ENCODE measurements around the gene FAM114A1. TPM values are rescaled to one million over a fixed set of nuclear protein-coding genes. Genes with fewer than 3 reads are reported as not detected.

Gene FAM114A1
- total RNA-seq, 3 donors from 2014 or later (not counting 1 experiment from before 2014, with no cell fraction given) = 0.31 to 0.70 TPM; not detected in 1

DNA sequence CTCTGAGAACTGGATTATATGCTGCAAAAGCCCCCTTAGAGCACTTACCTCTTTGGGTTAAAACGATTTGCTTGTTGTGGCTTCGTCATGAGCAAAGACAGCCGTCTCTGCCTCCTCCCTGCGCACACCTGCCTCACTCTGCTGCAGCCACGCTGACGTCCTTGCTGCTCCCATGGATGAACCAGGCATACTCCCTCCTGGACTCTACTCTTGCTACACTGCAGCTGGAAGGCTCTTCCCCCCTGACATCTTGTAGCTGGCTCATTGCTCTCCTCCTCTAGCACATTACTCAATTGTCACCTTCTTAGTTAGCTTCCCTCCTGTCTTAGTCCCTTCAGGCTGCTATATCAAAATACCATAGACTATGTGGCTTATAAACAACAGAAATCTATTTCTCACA lies 59.3 kb downstream of the FAM114A1 start:
- H3K27ac ChIP-seq (ENCODE audit: low read length) = no peak overlapping the region
- no peak for TF ChIP-seq CTCF (IDR thresholded peaks at IDR 0.05)
- Mint-ChIP-seq H3K27me3 (ENCODE audit: low read depth in 2 of 2) (peaks cover 0 to 7% of the 10 kb centered on the region in 2 donors), H3K9me3 (no peaks in the 10 kb centered on the region), H3K4me1 (no peaks in the 10 kb centered on the region), H3K27ac (no peak overlapping the region), H3K4me3 (no peak overlapping the region), H3K36me3 (no peaks in the 10 kb centered on the region)
- H3K36me3 ChIP-seq (ENCODE audit: control insufficient read depth, insufficient read depth, low read length) = no peaks in the 10 kb centered on the region
- H3K9me3 ChIP-seq (ENCODE audit: control insufficient read depth, insufficient read depth, low read length) = no peaks in the 10 kb centered on the region
- ATAC-seq (no peak), DNase-seq (no peak)
- intact Hi-C loops (cut with micrococcal nuclease) = no loop called here
- H3K4me3 ChIP-seq (ENCODE audit: low read length) = no peak overlapping the region
- 92% methylated on average over 6 of the region's 6 CpGs for WGBS (ENCODE audit: insufficient coverage)
- no peaks in the 10 kb centered on the region for H3K27me3 ChIP-seq (ENCODE audit: control insufficient read depth, insufficient read depth, low read length)
- H3K4me1 ChIP-seq (ENCODE audit: control insufficient read depth, insufficient read depth, low read length) = no peaks in the 10 kb centered on the region

DNA sequence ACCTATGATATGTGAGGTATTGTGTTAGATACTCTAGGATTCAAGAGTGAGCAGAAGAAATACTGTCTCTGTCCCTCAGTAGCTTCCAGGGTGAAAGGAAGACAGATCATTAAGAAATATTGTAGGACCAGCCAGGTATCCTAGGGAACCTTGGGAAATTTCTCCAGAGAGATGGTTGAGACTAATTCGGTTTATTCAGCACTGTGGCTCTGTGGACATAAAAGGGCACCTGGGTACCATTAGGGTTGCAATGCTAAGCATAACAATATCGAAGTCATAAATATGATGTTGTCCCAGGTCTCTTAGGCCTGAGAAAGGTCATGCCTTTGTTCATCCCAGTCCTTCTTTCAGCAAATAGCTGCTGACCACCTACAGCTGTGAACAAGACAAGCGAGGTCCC lies 61.0 kb downstream of the FAM114A1 start:
- H3K4me3 Mint-ChIP-seq = no peak overlapping the region
- ATAC-seq (no peak), DNase-seq (no peak)
- Histone ChIP-seq H3K9me3 (ENCODE audit: control insufficient read depth, insufficient read depth, low read length) (no peaks in the 10 kb centered on the region), H3K36me3 (ENCODE audit: control insufficient read depth, insufficient read depth, low read length) (no peaks in the 10 kb centered on the region), H3K27ac (ENCODE audit: low read length) (no peak overlapping the region), H3K4me1 (ENCODE audit: control insufficient read depth, insufficient read depth, low read length) (no peaks in the 10 kb centered on the region), H3K4me3 (ENCODE audit: low read length) (no peak overlapping the region), H3K27me3 (ENCODE audit: control insufficient read depth, insufficient read depth, low read length) (no peaks in the 10 kb centered on the region)
- no peaks in the 10 kb centered on the region for H3K4me1 Mint-ChIP-seq
- H3K27me3 Mint-ChIP-seq (ENCODE audit: low read depth in 2 of 2) = peaks cover 0 to 7% of the 10 kb centered on the region in 2 donors
- H3K9me3 Mint-ChIP-seq = no peaks in the 10 kb centered on the region
- WGBS (ENCODE audit: insufficient coverage) = 88% methylated on average over 3 of the region's 3 CpGs
- no peak overlapping the region for H3K27ac Mint-ChIP-seq
- TF ChIP-seq CTCF (IDR thresholded peaks at IDR 0.05) = no peak
- intact Hi-C loops (cut with micrococcal nuclease) = no loop called here
- H3K36me3 Mint-ChIP-seq = no peaks in the 10 kb centered on the region

- DNase-seq = no peak
- ATAC-seq = no peak
- no peaks in the 10 kb centered on the region for H3K4me1 Mint-ChIP-seq
- H3K4me3 ChIP-seq (ENCODE audit: low read length) = no peak overlapping the region
- no peaks in the 10 kb centered on the region for H3K36me3 Mint-ChIP-seq
- no peak overlapping the region for H3K27ac ChIP-seq (ENCODE audit: low read length)
- H3K27ac Mint-ChIP-seq = no peak overlapping the region
- no peaks in the 10 kb centered on the region for H3K9me3 ChIP-seq (ENCODE audit: control insufficient read depth, insufficient read depth, low read length)
- no peaks in the 10 kb centered on the region for H3K4me1 ChIP-seq (ENCODE audit: control insufficient read depth, insufficient read depth, low read length)
- H3K9me3 Mint-ChIP-seq = no peaks in the 10 kb centered on the region
- H3K27me3 ChIP-seq (ENCODE audit: control insufficient read depth, insufficient read depth, low read length) = no peaks in the 10 kb centered on the region
- H3K36me3 ChIP-seq (ENCODE audit: control insufficient read depth, insufficient read depth, low read length) = no peaks in the 10 kb centered on the region
- intact Hi-C loops (cut with micrococcal nuclease) = no loop called here
- H3K4me3 Mint-ChIP-seq = no peak overlapping the region
- 92% methylated on average over 9 of the region's 9 CpGs for WGBS (ENCODE audit: insufficient coverage)
- peaks cover 0 to 7% of the 10 kb centered on the region in 2 donors for H3K27me3 Mint-ChIP-seq (ENCODE audit: low read depth in 2 of 2)
- no peak for TF ChIP-seq CTCF (IDR thresholded peaks at IDR 0.05)
These were observed 61.4 kb downstream of the FAM114A1 start for GRCh38 chr4:38928974-38929373.

DNA sequence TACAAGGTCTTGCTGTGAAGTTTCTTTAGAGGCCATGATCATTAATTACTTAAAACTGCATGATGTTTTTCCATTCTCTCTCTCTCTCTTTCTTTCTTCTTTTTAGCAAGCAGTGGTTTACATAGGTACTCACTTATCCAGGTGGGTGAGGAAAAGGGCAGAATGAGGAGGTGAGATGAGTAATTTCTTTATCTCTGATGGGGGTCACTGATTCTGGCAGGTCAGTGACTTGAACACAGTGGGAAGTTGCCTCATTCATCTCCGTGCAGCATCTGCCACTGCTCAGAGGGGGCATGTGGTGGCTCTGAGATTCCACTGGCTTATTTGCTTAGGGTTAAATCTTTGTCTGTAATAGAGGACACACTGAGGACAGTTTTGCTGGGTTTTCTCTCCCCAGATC lies 62.6 kb downstream of the FAM114A1 start:
- intact Hi-C loops (cut with micrococcal nuclease) = no loop called here
- H3K27me3 ChIP-seq (ENCODE audit: control insufficient read depth, insufficient read depth, low read length) = no peaks in the 10 kb centered on the region
- Mint-ChIP-seq H3K4me1 (no peaks in the 10 kb centered on the region), H3K27ac (no peak overlapping the region), H3K4me3 (no peak overlapping the region), H3K27me3 (ENCODE audit: low read depth in 2 of 2) (peaks cover 0 to 7% of the 10 kb centered on the region in 2 donors), H3K9me3 (no peaks in the 10 kb centered on the region), H3K36me3 (no peaks in the 10 kb centered on the region)
- DNase-seq (no peak), ATAC-seq (no peak)
- 64% methylated on average over 1 of the region's 1 CpG for WGBS (ENCODE audit: insufficient coverage)
- H3K36me3 ChIP-seq (ENCODE audit: control insufficient read depth, insufficient read depth, low read length) = no peaks in the 10 kb centered on the region
- no peak for TF ChIP-seq CTCF (IDR thresholded peaks at IDR 0.05)
- H3K4me1 ChIP-seq (ENCODE audit: control insufficient read depth, insufficient read depth, low read length) = no peaks in the 10 kb centered on the region
- H3K9me3 ChIP-seq (ENCODE audit: control insufficient read depth, insufficient read depth, low read length) = no peaks in the 10 kb centered on the region
- no peak overlapping the region for H3K4me3 ChIP-seq (ENCODE audit: low read length)
- H3K27ac ChIP-seq (ENCODE audit: low read length) = no peak overlapping the region

Data from natural killer cell (primary cell).